GM18870 (cell line): ENCODE data around the gene KCNIP1.

ENCODE experiments used
- ATAC-seq: cut with Tn5 transposase; IDR thresholded peaks from one replicate; pipeline ENCODE4 v1.9.1; 2021; ENCODE audit warnings: moderate library complexity; ENCODE audit not compliant: unreplicated experiment

The KCNIP1 gene

GRCh38 chr5:170625221-170626165 is 121.7 kb downstream of the KCNIP1 start:
- no peak for ATAC-seq

- no peak for ATAC-seq
These were observed 122.8 kb downstream of the KCNIP1 start for GRCh38 chr5:170626507-170627150.

GRCh38 chr5:170627271-170627670 is 123.5 kb downstream of the KCNIP1 start:
- no peak for ATAC-seq

- no peak for ATAC-seq
These were observed 124.2 kb downstream of the KCNIP1 start for GRCh38 chr5:170628028-170628427.

GRCh38 chr5:170628691-170629565 is 125.1 kb downstream of the KCNIP1 start:
- ATAC-seq = no peak

- ATAC-seq = no peak
These were observed 125.9 kb downstream of the KCNIP1 start for GRCh38 chr5:170629566-170630175.

GRCh38 chr5:170630226-170630625 is 126.4 kb downstream of the KCNIP1 start:
- no peak for ATAC-seq

GRCh38 chr5:170630711-170631141 is 126.9 kb downstream of the KCNIP1 start:
- no peak for ATAC-seq

- ATAC-seq = no peak
These were observed 127.8 kb downstream of the KCNIP1 start for GRCh38 chr5:170631466-170632195.

GRCh38 chr5:170632266-170632984 is 128.6 kb downstream of the KCNIP1 start:
- no peak for ATAC-seq

- ATAC-seq = no peak
These were observed 129.1 kb downstream of the KCNIP1 start for GRCh38 chr5:170632985-170633234.

- no peak for ATAC-seq
These were observed 129.6 kb downstream of the KCNIP1 start for GRCh38 chr5:170633235-170634081.

- no peak for ATAC-seq
These were observed 130.6 kb downstream of the KCNIP1 start for GRCh38 chr5:170634256-170634990.

GRCh38 chr5:170635706-170636105 is 131.9 kb downstream of the KCNIP1 start:
- no peak for ATAC-seq

- no peak for ATAC-seq
These were observed 132.4 kb downstream of the KCNIP1 start for GRCh38 chr5:170636206-170636605.

- no peak for ATAC-seq
These were observed 133.1 kb downstream of the KCNIP1 start for GRCh38 chr5:170636801-170637477.

- ATAC-seq = no peak
These were observed 134.2 kb downstream of the KCNIP1 start for GRCh38 chr5:170638051-170638450.
